Neural progenitor cell (in vitro differentiated cells): ENCODE results near the gene MOAP1. TPM values are rescaled to one million over a fixed set of nuclear protein-coding genes. Genes with fewer than 3 reads are reported as not detected.
"Not testable (repeated sequence)": the region's sequence is repeated elsewhere in the genome, so short reads cannot be mapped to it uniquely, and the experiment has no call there.

Experiments
- DNase-seq: peaks from one replicate; pipeline ENCODE4 v3.0.0-alpha.2; 2016; ENCODE audit warnings: low spot score
- H2AFZ ChIP-seq: fragments of 200-600 bp; sonication (generic); replicated peaks from 2 replicates; pipeline ENCODE4 v1.6.1; 2016; ENCODE audit warnings: antibody characterized with exemption
- H3F3A ChIP-seq: fragments of 200-600 bp; sonication (generic); 2 replicates; pipeline ENCODE4 v1.6.1; 2016; ENCODE audit warnings: antibody characterized with exemption, low read depth
- H3K27ac ChIP-seq: fragments of 200-600 bp; sonication (generic); 2 replicates; pipeline ENCODE4 v1.5.1; 2016; ENCODE audit warnings: mild to moderate bottlenecking
- H3K27me3 ChIP-seq: fragments of 200-600 bp; sonication (generic); 2 replicates; pipeline ENCODE4 v1.6.1; 2016; ENCODE audit warnings: mild to moderate bottlenecking, moderate library complexity
- H3K36me3 ChIP-seq: fragments of 200-600 bp; sonication (generic); 2 replicates; pipeline ENCODE4 v1.5.1; 2016
- H3K4me1 ChIP-seq: fragments of 200-600 bp; sonication (generic); 2 replicates; pipeline ENCODE4 v1.6.1; 2016; ENCODE audit warnings: mixed run types
- H3K4me2 ChIP-seq: fragments of 200-600 bp; sonication (generic); 2 replicates; pipeline ENCODE4 v1.6.1; 2016
- H3K4me3 ChIP-seq: fragments of 200-600 bp; sonication (generic); 2 replicates; pipeline ENCODE4 v1.5.1; 2016
- H3K79me2 ChIP-seq: fragments of 200-600 bp; sonication (generic); 2 replicates; pipeline ENCODE4 v1.6.1; 2016; ENCODE audit warnings: low read depth
- H3K9ac ChIP-seq: fragments of 200-600 bp; sonication (generic); 2 replicates; pipeline ENCODE4 v1.6.1; 2016
- H3K9me3 ChIP-seq: fragments of 200-600 bp; sonication (generic); 2 replicates; pipeline ENCODE4 v1.5.1; 2016; ENCODE audit warnings: low read depth
- H4K20me1 ChIP-seq: fragments of 200-600 bp; sonication (generic); 2 replicates; pipeline ENCODE4 v1.6.1; 2016; ENCODE audit warnings: low read depth
- H3K27ac Mint-ChIP-seq: 3 replicates; pipeline ENCODE4 v1.8.0; 2021; ENCODE audit warnings: mixed read lengths
- H3K27me3 Mint-ChIP-seq: 2 replicates; pipeline ENCODE4 v1.8.0; 2022; ENCODE audit warnings: low read depth, mild to moderate bottlenecking, inconsistent platforms, moderate library complexity, mixed read lengths; ENCODE audit not compliant: insufficient read depth
- H3K36me3 Mint-ChIP-seq: 3 replicates; pipeline ENCODE4 v1.8.0; 2021; ENCODE audit warnings: mixed read lengths
- H3K4me1 Mint-ChIP-seq: 3 replicates; pipeline ENCODE4 v1.8.0; 2021; ENCODE audit warnings: mixed read lengths
- H3K4me3 Mint-ChIP-seq: 3 replicates; pipeline ENCODE4 v1.8.0; 2021; ENCODE audit warnings: mild to moderate bottlenecking, moderate library complexity, mixed read lengths
- H3K9me3 Mint-ChIP-seq: 3 replicates; pipeline ENCODE4 v1.8.0; 2020; ENCODE audit warnings: mixed read lengths
- CTCF ChIP-seq: fragments of 200-600 bp; sonication (generic); IDR thresholded peaks from 2 replicates; pipeline ENCODE4 v1.5.1; 2017; ENCODE audit warnings: antibody characterized with exemption, mild to moderate bottlenecking
- EZH2 ChIP-seq: fragments of 200-600 bp; sonication (generic); IDR thresholded peaks from 2 replicates; pipeline ENCODE4 v1.6.1; 2017; ENCODE audit warnings: antibody characterized with exemption, mild to moderate bottlenecking, moderate library complexity
- EZH2phosphoT487 ChIP-seq: fragments of 200-600 bp; sonication (generic); IDR thresholded peaks from 2 replicates; pipeline ENCODE4 v1.6.1; 2017; ENCODE audit warnings: antibody characterized with exemption
- total RNA-seq: library from RNA; depleted of rRNA; stranded (reverse); fragments of >200 nt; gene quantifications from 2 replicates; pipeline ENCODE4 v1.2.3, GENCODE V29; 2015; ENCODE audit warnings: low replicate concordance

MOAP1 gene
- total RNA-seq, 1 donor from 2014 or later = 34.6 TPM

- Histone ChIP-seq H3K9ac (no peak overlapping the region), H3K27ac (no peak overlapping the region), H3K27me3 (no peaks in the 10 kb centered on the region), H3K4me1 (no peaks in the 10 kb centered on the region), H3K9me3 (no peaks in the 10 kb centered on the region), H3K79me2 (no peaks in the 10 kb centered on the region), H3K36me3 (no peaks in the 10 kb centered on the region), H3F3A (no peaks in the 10 kb centered on the region), H3K4me3 (no peak overlapping the region), H4K20me1 (no peaks in the 10 kb centered on the region), H3K4me2 (no peak overlapping the region), H2AFZ (peak overlapping the region; percentile 44)
- H3K9me3 Mint-ChIP-seq = peaks cover 2% of the 10 kb centered on the region
- no peak overlapping the region for H3K27ac Mint-ChIP-seq
- TF ChIP-seq EZH2 (no peak), CTCF (no peak), EZH2phosphoT487 (no peak)
- peaks cover 2% of the 10 kb centered on the region for H3K4me1 Mint-ChIP-seq
- DNase-seq = no peak
- peaks cover 5% of the 10 kb centered on the region for H3K27me3 Mint-ChIP-seq
- no peak overlapping the region for H3K4me3 Mint-ChIP-seq
- H3K36me3 Mint-ChIP-seq = no peaks in the 10 kb centered on the region
These were observed 10.7 kb downstream of the MOAP1 start for GRCh38 chr14:93173943-93174395.

DNA sequence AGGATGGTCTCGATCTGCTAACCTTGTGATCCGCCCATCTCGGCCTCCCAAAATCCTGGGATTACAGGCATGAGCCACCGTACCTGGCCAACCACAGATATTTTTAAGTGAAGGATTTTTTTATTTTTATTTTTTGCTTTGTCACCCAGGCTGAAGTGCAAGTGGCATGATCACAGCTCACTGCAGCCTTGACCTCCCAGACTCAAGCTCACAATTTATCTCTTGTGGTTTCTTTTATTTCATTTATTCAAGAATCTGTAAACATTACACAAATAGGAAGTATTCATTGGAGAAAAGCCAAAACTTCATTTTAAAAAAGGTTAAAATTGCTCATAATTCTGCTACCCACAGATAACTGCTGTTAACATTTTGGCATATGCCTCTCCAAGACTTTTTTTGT, 13.3 kb downstream of the MOAP1 start:
- H3K9ac ChIP-seq = no peak overlapping the region
- H3K27ac Mint-ChIP-seq = no peak overlapping the region
- H3K9me3 ChIP-seq = no peaks in the 10 kb centered on the region

GRCh38 chr14:93170141-93170540, 14.6 kb downstream of the MOAP1 start:
- not testable (repeated sequence) for H3K36me3 Mint-ChIP-seq, H3K4me1 ChIP-seq, H3F3A ChIP-seq, H2AFZ ChIP-seq, H3K27ac Mint-ChIP-seq, H3K79me2 ChIP-seq, H3K27me3 Mint-ChIP-seq, H3K4me2 ChIP-seq, H3K9ac ChIP-seq, H3K27me3 ChIP-seq, H4K20me1 ChIP-seq, H3K27ac ChIP-seq, H3K9me3 Mint-ChIP-seq, H3K4me3 ChIP-seq, H3K4me3 Mint-ChIP-seq, H3K36me3 ChIP-seq, H3K9me3 ChIP-seq, DNase-seq
- peaks cover 10% of the 10 kb centered on the region for H3K4me1 Mint-ChIP-seq

More for the DNA sequence above, 13.3 kb downstream of the MOAP1 start:
- TF ChIP-seq CTCF (no peak), EZH2 (no peak), EZH2phosphoT487 (no peak)
- peaks cover 2% of the 10 kb centered on the region for H3K27me3 Mint-ChIP-seq
- Histone ChIP-seq H3K4me3 (no peak overlapping the region), H3K4me1 (no peaks in the 10 kb centered on the region), H3F3A (no peaks in the 10 kb centered on the region), H3K4me2 (no peak overlapping the region), H2AFZ (no peak overlapping the region), H3K27me3 (no peaks in the 10 kb centered on the region), H3K36me3 (no peaks in the 10 kb centered on the region), H4K20me1 (no peaks in the 10 kb centered on the region), H3K27ac (no peak overlapping the region), H3K79me2 (no peaks in the 10 kb centered on the region)
- peaks cover 2% of the 10 kb centered on the region for H3K9me3 Mint-ChIP-seq
- peaks cover 2% of the 10 kb centered on the region for H3K4me1 Mint-ChIP-seq
- no peak overlapping the region for H3K4me3 Mint-ChIP-seq
- H3K36me3 Mint-ChIP-seq = no peaks in the 10 kb centered on the region
- no peak for DNase-seq

DNA sequence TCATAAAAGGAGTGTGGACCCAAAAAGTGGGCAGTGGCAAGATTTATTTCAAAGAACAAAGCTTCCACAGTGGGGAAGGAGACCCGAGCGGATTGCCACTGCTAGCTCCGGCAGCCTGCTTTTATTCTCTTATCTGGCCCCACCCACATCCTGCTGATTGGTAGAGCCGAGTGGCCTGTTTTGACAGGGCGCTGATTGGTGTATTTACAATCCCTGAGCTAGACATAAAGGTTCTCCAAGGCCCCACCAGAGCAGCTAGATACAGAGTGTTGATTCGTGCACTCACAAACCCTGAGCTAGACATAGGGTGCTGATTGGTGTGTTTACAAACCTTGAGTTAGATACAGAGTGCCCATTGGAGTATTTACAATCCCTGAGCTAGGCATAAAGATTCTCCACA, 15.1 kb downstream of the MOAP1 start:
- H3K36me3 Mint-ChIP-seq, H3K4me1 ChIP-seq, H3K79me2 ChIP-seq, H3F3A ChIP-seq, H3K4me3 Mint-ChIP-seq, H3K9me3 ChIP-seq, H3K9me3 Mint-ChIP-seq, H2AFZ ChIP-seq, H3K9ac ChIP-seq, H3K36me3 ChIP-seq, H3K4me2 ChIP-seq, H3K27me3 ChIP-seq, H3K4me3 ChIP-seq, DNase-seq, H3K27me3 Mint-ChIP-seq, H3K27ac ChIP-seq, H4K20me1 ChIP-seq: not testable (repeated sequence)
- Mint-ChIP-seq H3K4me1 (peaks cover 13% of the 10 kb centered on the region), H3K27ac (peak overlapping the region; percentile 3)

- H4K20me1 ChIP-seq, H3K9ac ChIP-seq, H3K9me3 Mint-ChIP-seq, H3K4me3 Mint-ChIP-seq, H3K27ac Mint-ChIP-seq, H3K27me3 Mint-ChIP-seq, H3K27me3 ChIP-seq, H3K4me3 ChIP-seq, H3K4me1 ChIP-seq, H3K36me3 Mint-ChIP-seq, H3K27ac ChIP-seq, H3K9me3 ChIP-seq, H3K4me2 ChIP-seq, H2AFZ ChIP-seq, H3K36me3 ChIP-seq, DNase-seq, H3F3A ChIP-seq, H3K79me2 ChIP-seq: not testable (repeated sequence)
- peaks cover 11% of the 10 kb centered on the region for H3K4me1 Mint-ChIP-seq
These were observed 16.1 kb downstream of the MOAP1 start for GRCh38 chr14:93168610-93169009.

DNA sequence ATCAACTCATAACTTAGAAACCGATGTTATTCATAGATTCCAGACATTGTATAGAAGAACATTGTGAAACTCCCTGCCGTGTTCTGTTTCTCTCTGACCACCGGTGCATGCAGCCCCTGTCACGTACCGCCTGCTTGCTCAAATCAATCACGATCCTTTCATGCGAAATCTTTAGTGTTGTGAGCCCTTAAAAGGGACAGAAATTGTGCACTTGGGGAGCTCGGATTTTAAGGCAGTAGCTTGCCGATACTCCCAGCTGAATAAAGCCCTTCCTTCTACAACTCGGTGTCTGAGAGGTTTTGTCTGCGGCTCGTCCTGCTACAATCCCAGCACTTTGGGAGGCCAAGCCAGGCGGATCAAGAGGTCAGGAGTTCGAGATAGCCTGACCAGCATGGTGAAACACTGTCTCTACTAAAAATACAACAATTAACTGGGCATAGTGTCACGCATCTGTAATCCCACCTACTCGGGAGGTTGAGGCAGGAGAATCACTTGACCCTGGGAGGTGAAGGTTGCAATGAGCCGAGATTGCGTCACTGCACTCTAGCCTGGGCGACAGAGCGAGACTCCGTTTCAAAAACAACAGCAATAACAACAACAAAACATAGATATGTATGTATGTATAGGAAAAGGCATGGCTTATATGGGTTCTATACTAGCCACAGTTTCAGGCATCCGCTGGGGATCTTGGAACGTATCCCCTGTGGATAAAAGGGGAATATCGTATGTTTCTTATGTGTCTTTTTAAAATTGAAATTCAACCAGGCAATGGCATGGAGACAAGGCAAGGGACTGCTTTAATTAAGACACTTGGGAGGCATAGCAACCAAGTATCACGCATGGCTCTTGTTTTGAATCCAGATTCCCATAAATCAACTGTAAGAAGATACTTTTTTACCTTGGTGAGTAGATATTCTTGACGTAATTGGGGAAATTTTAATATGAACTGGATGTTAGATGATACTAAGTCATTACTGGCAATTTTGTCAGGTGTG, 19.1 kb downstream of the MOAP1 start:
- H3K4me1 ChIP-seq, H3K4me2 ChIP-seq, H3K27me3 ChIP-seq, H4K20me1 ChIP-seq, H3K27me3 Mint-ChIP-seq, H3K9me3 ChIP-seq, H3K79me2 ChIP-seq, H3K27ac ChIP-seq, DNase-seq, H3F3A ChIP-seq, H3K9ac ChIP-seq, H3K4me3 ChIP-seq, H3K36me3 ChIP-seq, H2AFZ ChIP-seq, H3K36me3 Mint-ChIP-seq, H3K9me3 Mint-ChIP-seq: not testable (repeated sequence)
- Mint-ChIP-seq H3K4me3 (peak overlapping the region; percentile 48), H3K27ac (peak overlapping the region; percentile 93), H3K4me1 (peaks cover 11% of the 10 kb centered on the region)
